GM19351 (cell line): Measurements from ENCODE around the gene RUNX2.
A peak's percentile ranks its signal among the peaks of the same experiment; 100 is the strongest.

Source experiments
- ATAC-seq: cut with Tn5 transposase; IDR thresholded peaks from one replicate; pipeline ENCODE4 v1.9.1; 2021; ENCODE audit warnings: mild to moderate bottlenecking, moderate library complexity; ENCODE audit not compliant: unreplicated experiment

RUNX2 gene

GRCh38 chr6:45431317-45432065 lies 103.4 kb downstream of the RUNX2 start:
- ATAC-seq: no peak

- ATAC-seq: no peak
Observed at GRCh38 chr6:45432977-45433376, 104.8 kb downstream of the RUNX2 start.

- ATAC-seq: no peak
Observed at GRCh38 chr6:45433533-45434380, 105.6 kb downstream of the RUNX2 start.

GRCh38 chr6:45434381-45434700 lies 106.2 kb downstream of the RUNX2 start:
- no peak for ATAC-seq

GRCh38 chr6:45436544-45437438 lies 108.7 kb downstream of the RUNX2 start:
- ATAC-seq: peak; percentile 91

GRCh38 chr6:45437439-45437815 lies 109.3 kb downstream of the RUNX2 start:
- ATAC-seq: no peak

- ATAC-seq: no peak
Observed at GRCh38 chr6:45438151-45438550, 110.0 kb downstream of the RUNX2 start.

GRCh38 chr6:45438849-45439406 lies 110.8 kb downstream of the RUNX2 start:
- ATAC-seq: no peak

GRCh38 chr6:45439459-45439858 lies 111.3 kb downstream of the RUNX2 start:
- ATAC-seq: no peak

- ATAC-seq: no peak
Observed at GRCh38 chr6:45439861-45440388, 111.8 kb downstream of the RUNX2 start.

GRCh38 chr6:45441851-45442453 lies 113.8 kb downstream of the RUNX2 start:
- no peak for ATAC-seq

GRCh38 chr6:45442716-45443115 lies 114.6 kb downstream of the RUNX2 start:
- ATAC-seq: no peak

GRCh38 chr6:45445364-45445748 lies 117.2 kb downstream of the RUNX2 start:
- ATAC-seq: no peak

- no peak for ATAC-seq
Observed at GRCh38 chr6:45445749-45446549, 117.8 kb downstream of the RUNX2 start.

- no peak for ATAC-seq
Observed at GRCh38 chr6:45447005-45447404, 118.9 kb downstream of the RUNX2 start.

- no peak for ATAC-seq
Observed at GRCh38 chr6:45447716-45448115, 119.6 kb downstream of the RUNX2 start.

GRCh38 chr6:45448417-45449389 lies 120.6 kb downstream of the RUNX2 start:
- no peak for ATAC-seq

- no peak for ATAC-seq
Observed at GRCh38 chr6:45450132-45450531, 122.0 kb downstream of the RUNX2 start.
